ENCODE measurements around the gene IRS2. TPM values are rescaled to one million over a fixed set of nuclear protein-coding genes. Genes with fewer than 3 reads are reported as not detected.

IRS2 gene
- total RNA-seq, 2 donors from 2014 or later, result 2.3 to 2.7 TPM

DNA sequence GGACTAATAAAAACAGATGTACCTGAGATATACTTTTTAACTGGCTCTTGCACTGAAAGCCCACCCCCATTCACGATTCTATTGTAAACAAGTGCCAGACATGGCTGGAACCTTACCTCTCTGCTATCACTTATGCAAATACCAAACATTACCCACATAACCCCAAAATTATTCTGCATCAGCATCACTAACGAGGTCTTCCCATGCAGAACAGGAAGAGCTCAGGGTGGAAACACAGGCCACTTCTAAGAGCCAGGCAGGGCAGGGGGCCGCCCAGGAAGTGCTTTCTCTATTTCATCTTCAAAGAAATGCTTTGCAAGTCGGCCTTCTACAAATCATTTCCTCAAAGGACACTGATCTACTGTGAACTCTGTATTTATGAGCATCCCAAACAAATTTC, 7.3 kb downstream of the IRS2 start:
- no peaks in the 10 kb centered on the region for H3K9me3 Mint-ChIP-seq
- H3K27me3 Mint-ChIP-seq, result no peaks in the 10 kb centered on the region
- peaks cover 36% of the 10 kb centered on the region for H3K4me1 Mint-ChIP-seq
- ATAC-seq (replicated peaks), result peak; percentile 35
- H3K4me3 Mint-ChIP-seq, result peak overlapping the region; percentile 77
- H3K36me3 Mint-ChIP-seq (ENCODE audit: low read depth), result no peaks in the 10 kb centered on the region
- peak overlapping the region; percentile 34 for H3K27ac Mint-ChIP-seq

- H3K4me1 Mint-ChIP-seq, result peaks cover 44% of the 10 kb centered on the region
- H3K4me3 Mint-ChIP-seq, result peak overlapping the region; percentile 77
- no peaks in the 10 kb centered on the region for H3K9me3 Mint-ChIP-seq
- peak; percentile 88 for ATAC-seq (replicated peaks)
- H3K27me3 Mint-ChIP-seq, result no peaks in the 10 kb centered on the region
- H3K27ac Mint-ChIP-seq, result no peak overlapping the region
- H3K36me3 Mint-ChIP-seq (ENCODE audit: low read depth), result no peaks in the 10 kb centered on the region
Observed at GRCh38 chr13:109778102-109778542, 8.3 kb downstream of the IRS2 start.

DNA sequence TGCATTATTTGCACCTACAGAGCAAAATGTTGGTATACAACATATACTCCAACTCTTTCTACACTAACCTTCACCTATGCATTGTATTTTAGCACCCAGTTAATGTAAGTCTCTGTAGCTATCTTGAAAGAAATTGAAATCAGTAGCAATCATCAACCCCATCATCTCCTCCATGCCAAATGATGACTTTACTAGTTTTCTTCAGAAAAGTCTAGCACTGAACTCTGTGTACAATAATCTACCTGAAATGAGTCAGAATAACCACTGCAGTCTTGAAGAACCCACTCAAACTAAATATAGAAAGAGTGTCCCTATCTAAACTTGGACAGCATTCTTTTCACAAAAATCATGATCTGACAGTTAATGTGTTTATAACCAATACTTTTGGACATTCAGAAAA, 9.8 kb downstream of the IRS2 start:
- Mint-ChIP-seq H3K27me3 (no peaks in the 10 kb centered on the region), H3K27ac (no peak overlapping the region), H3K36me3 (ENCODE audit: low read depth) (no peaks in the 10 kb centered on the region), H3K4me1 (peaks cover 44% of the 10 kb centered on the region), H3K4me3 (peak overlapping the region; percentile 17), H3K9me3 (no peaks in the 10 kb centered on the region)
- peak; percentile 54 for ATAC-seq (replicated peaks)

GRCh38 chr13:109773786-109774185, 12.6 kb downstream of the IRS2 start:
- ATAC-seq (replicated peaks), result peak; percentile 20
- Mint-ChIP-seq H3K4me1 (peaks cover 29% of the 10 kb centered on the region), H3K27ac (peak overlapping the region; percentile 26), H3K27me3 (no peaks in the 10 kb centered on the region), H3K36me3 (ENCODE audit: low read depth) (no peaks in the 10 kb centered on the region), H3K4me3 (no peak overlapping the region), H3K9me3 (no peaks in the 10 kb centered on the region)

DNA sequence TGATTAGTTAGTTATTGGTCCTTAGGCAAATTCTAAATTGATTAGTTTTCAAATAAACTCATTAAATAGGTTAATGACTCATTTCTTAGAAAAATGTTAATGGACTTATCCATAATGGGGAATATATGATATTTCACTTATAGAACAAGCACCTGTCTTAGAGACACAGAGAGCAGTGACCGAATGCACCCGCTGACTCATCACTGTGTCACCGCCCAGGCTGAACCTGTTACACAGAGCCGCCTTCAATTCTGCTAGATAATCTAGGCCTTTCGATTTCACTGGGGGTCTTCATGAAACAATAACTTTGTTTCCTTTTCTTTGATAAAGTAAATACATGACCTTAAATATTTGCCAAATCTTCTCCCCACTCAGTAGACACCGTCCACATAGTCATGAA, 13.1 kb downstream of the IRS2 start:
- H3K4me3 Mint-ChIP-seq, result no peak overlapping the region
- H3K27ac Mint-ChIP-seq, result peak overlapping the region; percentile 26
- no peaks in the 10 kb centered on the region for H3K36me3 Mint-ChIP-seq (ENCODE audit: low read depth)
- H3K4me1 Mint-ChIP-seq, result peaks cover 24% of the 10 kb centered on the region
- ATAC-seq (replicated peaks), result peak; percentile 34
- no peaks in the 10 kb centered on the region for H3K27me3 Mint-ChIP-seq
- H3K9me3 Mint-ChIP-seq, result no peaks in the 10 kb centered on the region

GRCh38 chr13:109771926-109772325, 14.5 kb downstream of the IRS2 start:
- Mint-ChIP-seq H3K4me3 (no peak overlapping the region), H3K4me1 (peaks cover 15% of the 10 kb centered on the region), H3K27me3 (no peaks in the 10 kb centered on the region), H3K9me3 (no peaks in the 10 kb centered on the region), H3K36me3 (ENCODE audit: low read depth) (no peaks in the 10 kb centered on the region), H3K27ac (no peak overlapping the region)
- ATAC-seq (replicated peaks), result no peak

DNA sequence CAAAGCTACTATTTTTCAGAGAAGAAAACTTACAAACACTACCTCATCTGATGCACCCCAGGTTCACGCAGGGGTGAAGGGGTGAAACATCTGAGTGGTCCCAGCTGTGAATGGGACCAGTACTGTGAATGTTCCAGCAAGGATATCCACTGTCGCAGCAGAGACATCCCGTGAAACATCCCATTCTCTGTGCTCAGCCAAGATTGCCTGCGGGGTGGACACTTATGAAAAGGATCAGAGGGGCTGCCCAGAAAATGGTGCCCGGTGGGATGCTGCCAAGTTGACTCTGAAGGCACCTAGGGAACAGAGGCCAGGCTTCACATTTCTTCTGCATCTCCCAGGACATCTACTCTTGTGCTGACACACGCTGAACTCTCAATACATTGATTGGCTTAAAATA, 15.9 kb downstream of the IRS2 start:
- Mint-ChIP-seq H3K27me3 (no peaks in the 10 kb centered on the region), H3K9me3 (no peaks in the 10 kb centered on the region), H3K4me1 (peaks cover 9% of the 10 kb centered on the region), H3K4me3 (no peak overlapping the region), H3K36me3 (ENCODE audit: low read depth) (no peaks in the 10 kb centered on the region), H3K27ac (no peak overlapping the region)
- ATAC-seq (replicated peaks), result no peak

GRCh38 chr13:109769921-109770320, 16.5 kb downstream of the IRS2 start:
- no peak overlapping the region for H3K4me3 Mint-ChIP-seq
- no peaks in the 10 kb centered on the region for H3K27me3 Mint-ChIP-seq
- no peak for ATAC-seq (replicated peaks)
- no peaks in the 10 kb centered on the region for H3K36me3 Mint-ChIP-seq (ENCODE audit: low read depth)
- peaks cover 9% of the 10 kb centered on the region for H3K4me1 Mint-ChIP-seq
- H3K27ac Mint-ChIP-seq, result no peak overlapping the region
- no peaks in the 10 kb centered on the region for H3K9me3 Mint-ChIP-seq

- no peak overlapping the region for H3K4me3 Mint-ChIP-seq
- H3K27me3 Mint-ChIP-seq, result no peaks in the 10 kb centered on the region
- no peaks in the 10 kb centered on the region for H3K9me3 Mint-ChIP-seq
- H3K27ac Mint-ChIP-seq, result no peak overlapping the region
- no peaks in the 10 kb centered on the region for H3K36me3 Mint-ChIP-seq (ENCODE audit: low read depth)
- ATAC-seq (replicated peaks), result no peak
- H3K4me1 Mint-ChIP-seq, result peaks cover 9% of the 10 kb centered on the region
Observed at GRCh38 chr13:109769275-109769674, 17.1 kb downstream of the IRS2 start.

DNA sequence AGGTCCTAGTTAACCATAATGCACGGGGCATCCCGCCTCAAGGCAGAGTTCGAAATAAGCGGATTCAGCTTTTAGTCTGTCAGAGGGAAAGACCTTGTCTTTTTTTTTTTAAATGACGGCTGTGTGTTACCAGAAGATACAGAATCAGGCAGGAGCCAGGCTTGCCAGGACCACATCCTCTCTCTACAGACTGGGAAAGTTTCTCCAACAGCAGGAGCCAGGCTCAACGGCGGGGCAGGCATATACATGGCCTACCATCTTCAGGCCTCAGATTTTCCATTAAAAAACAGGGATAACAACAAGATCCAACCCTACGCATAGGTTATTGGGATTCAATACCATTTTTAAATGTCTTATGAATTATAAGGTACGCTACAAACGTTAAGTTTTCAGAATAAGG, 17.8 kb downstream of the IRS2 start:
- H3K4me1 Mint-ChIP-seq, result peaks cover 9% of the 10 kb centered on the region
- no peaks in the 10 kb centered on the region for H3K27me3 Mint-ChIP-seq
- no peaks in the 10 kb centered on the region for H3K9me3 Mint-ChIP-seq
- no peak overlapping the region for H3K27ac Mint-ChIP-seq
- H3K36me3 Mint-ChIP-seq (ENCODE audit: low read depth), result no peaks in the 10 kb centered on the region
- H3K4me3 Mint-ChIP-seq, result no peak overlapping the region
- ATAC-seq (replicated peaks), result no peak

DNA sequence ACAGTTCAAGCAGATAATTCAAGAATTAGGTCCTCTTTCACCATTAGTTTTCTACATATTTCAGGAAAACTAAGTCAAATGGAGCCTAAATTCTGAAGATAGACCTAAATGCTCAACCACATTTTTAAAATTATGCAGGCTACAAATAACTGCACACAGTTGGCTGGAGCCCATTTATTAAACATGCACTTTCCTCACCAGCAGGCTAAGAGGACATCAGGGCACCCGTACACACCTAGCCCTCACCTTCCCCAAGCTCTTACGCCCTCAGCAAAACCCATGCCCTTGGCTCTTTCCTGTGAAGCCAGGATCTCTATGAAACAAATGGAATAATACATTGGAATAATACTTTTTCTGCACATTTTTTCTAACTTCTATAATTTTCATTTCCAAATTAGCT, 18.2 kb downstream of the IRS2 start:
- Mint-ChIP-seq H3K9me3 (no peaks in the 10 kb centered on the region), H3K36me3 (ENCODE audit: low read depth) (no peaks in the 10 kb centered on the region), H3K4me1 (peaks cover 5% of the 10 kb centered on the region), H3K27me3 (no peaks in the 10 kb centered on the region), H3K4me3 (no peak overlapping the region), H3K27ac (no peak overlapping the region)
- no peak for ATAC-seq (replicated peaks)

- H3K4me3 Mint-ChIP-seq, result no peak overlapping the region
- H3K27ac Mint-ChIP-seq, result no peak overlapping the region
- no peaks in the 10 kb centered on the region for H3K36me3 Mint-ChIP-seq (ENCODE audit: low read depth)
- ATAC-seq (replicated peaks), result no peak
- H3K27me3 Mint-ChIP-seq, result no peaks in the 10 kb centered on the region
- no peaks in the 10 kb centered on the region for H3K9me3 Mint-ChIP-seq
- H3K4me1 Mint-ChIP-seq, result peaks cover 10% of the 10 kb centered on the region
Observed at GRCh38 chr13:109767023-109767422, 19.4 kb downstream of the IRS2 start.

DNA sequence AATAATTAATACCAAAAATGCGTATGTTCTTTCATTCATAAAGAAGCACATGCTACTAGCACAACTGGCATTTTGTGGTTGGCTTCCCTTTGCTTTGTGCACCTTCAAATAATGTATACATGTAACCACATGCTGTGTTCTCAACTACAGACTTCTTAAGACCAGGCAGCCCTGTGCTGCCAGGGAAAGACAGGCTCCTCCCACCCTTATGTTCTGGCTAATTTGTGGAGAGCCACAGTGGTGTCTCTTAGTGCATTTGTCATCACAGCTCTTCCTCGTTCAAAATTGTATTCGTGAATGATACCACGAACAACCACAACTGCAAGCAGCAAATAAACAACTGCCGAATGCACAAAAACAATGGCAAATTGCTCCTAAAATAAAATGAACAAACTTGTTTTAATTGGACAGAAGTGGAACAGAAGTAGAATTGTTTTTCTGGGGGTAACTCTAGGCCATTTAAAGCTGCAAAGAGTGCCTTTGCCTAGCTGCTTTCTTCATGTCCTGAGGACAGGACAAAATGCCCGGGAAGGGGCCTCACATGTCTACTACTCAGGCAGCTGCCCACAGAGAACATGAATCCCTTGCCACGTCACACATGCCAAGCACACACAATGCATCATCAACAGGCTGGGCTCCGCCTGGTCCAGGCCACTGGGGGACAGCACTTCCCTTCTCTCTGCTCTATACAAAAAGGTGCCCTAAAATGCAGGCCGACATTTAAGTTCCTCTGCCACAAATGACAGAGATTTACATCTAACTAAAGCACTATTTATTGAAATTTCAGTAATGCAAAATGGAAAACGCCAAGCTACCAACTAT, 21.7 kb downstream of the IRS2 start:
- H3K4me3 Mint-ChIP-seq, result no peak overlapping the region
- peak; percentile 78 for ATAC-seq (replicated peaks)
- H3K27me3 Mint-ChIP-seq, result no peaks in the 10 kb centered on the region
- H3K36me3 Mint-ChIP-seq (ENCODE audit: low read depth), result no peaks in the 10 kb centered on the region
- H3K9me3 Mint-ChIP-seq, result no peaks in the 10 kb centered on the region
- H3K4me1 Mint-ChIP-seq, result peaks cover 13% of the 10 kb centered on the region
- H3K27ac Mint-ChIP-seq, result no peak overlapping the region

DNA sequence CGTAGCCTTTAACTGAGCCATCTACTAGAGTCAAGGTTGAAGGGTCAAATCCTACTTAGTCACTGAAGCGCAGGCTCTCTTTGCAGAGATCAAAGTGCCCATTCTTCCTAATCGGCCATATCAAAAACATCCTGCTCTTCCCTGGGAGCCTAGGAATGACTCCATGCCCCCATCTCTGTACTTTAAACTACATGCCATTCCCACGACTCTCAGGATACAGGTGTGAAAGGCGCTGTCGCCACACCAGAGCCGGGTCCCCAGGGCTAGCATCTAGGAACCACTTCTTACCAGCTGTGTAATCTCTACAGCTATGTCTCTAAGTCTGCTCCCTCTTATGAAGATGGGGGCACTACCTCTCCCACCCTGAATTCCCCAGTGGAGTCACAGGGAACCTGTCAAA, 22.3 kb downstream of the IRS2 start:
- no peak overlapping the region for H3K4me3 Mint-ChIP-seq
- no peak for ATAC-seq (replicated peaks)
- no peaks in the 10 kb centered on the region for H3K36me3 Mint-ChIP-seq (ENCODE audit: low read depth)

GRCh38 chr13:109762791-109763190, 23.6 kb downstream of the IRS2 start:
- no peaks in the 10 kb centered on the region for H3K36me3 Mint-ChIP-seq (ENCODE audit: low read depth)
- H3K27ac Mint-ChIP-seq, result no peak overlapping the region
- peaks cover 13% of the 10 kb centered on the region for H3K4me1 Mint-ChIP-seq
- H3K4me3 Mint-ChIP-seq, result no peak overlapping the region
- no peaks in the 10 kb centered on the region for H3K9me3 Mint-ChIP-seq
- H3K27me3 Mint-ChIP-seq, result no peaks in the 10 kb centered on the region
- ATAC-seq (replicated peaks), result no peak

More for the DNA sequence above, 22.3 kb downstream of the IRS2 start:
- H3K27ac Mint-ChIP-seq, result no peak overlapping the region
- H3K27me3 Mint-ChIP-seq, result no peaks in the 10 kb centered on the region
- H3K4me1 Mint-ChIP-seq, result peaks cover 13% of the 10 kb centered on the region
- no peaks in the 10 kb centered on the region for H3K9me3 Mint-ChIP-seq

All from activated T-helper 17 cell treated with anti-CD3 and anti-CD28 coated beads, Interleukin-2, amount 50 U/mL, for 72 hours (primary cell).